Stimulated activated CD8-positive, alpha-beta memory T cell treated with anti-CD3 and anti-CD28 coated beads, Interleukin-15, amount 100 ng/mL, for 1 hour (primary cell): ENCODE data around the gene RASGEF1C.

Experiments used
- DNase-seq: peaks from one replicate; pipeline ENCODE4 v3.0.0-alpha.2; 2020; ENCODE audit warnings: low read depth

RASGEF1C gene

GRCh38 chr5:180119031-180119902 lies 89.7 kb downstream of the RASGEF1C start:
- no peak for DNase-seq

DNA sequence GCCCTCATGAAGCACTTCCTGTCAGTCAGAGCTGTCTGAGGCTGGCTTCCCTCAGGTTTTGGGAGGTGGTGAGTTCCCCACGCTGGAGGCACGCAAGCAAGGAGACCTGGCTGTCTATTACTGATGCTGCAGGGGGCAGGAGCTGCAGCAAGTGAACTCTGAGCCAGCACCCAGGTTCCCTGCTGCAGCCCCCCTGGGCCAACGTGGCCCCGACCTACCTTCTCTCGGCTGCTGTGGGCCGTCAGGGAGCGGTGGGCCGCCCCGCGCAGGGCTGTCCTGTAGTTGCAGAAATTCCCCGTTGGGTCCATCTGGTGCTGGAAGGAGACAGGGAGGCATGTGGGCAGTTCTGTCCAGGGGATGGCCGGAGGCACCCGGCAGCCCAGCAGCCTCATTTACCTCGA lies 90.6 kb downstream of the RASGEF1C start:
- no peak for DNase-seq

- DNase-seq = no peak
Observed at GRCh38 chr5:180117000-180117725, 91.8 kb downstream of the RASGEF1C start.

DNA sequence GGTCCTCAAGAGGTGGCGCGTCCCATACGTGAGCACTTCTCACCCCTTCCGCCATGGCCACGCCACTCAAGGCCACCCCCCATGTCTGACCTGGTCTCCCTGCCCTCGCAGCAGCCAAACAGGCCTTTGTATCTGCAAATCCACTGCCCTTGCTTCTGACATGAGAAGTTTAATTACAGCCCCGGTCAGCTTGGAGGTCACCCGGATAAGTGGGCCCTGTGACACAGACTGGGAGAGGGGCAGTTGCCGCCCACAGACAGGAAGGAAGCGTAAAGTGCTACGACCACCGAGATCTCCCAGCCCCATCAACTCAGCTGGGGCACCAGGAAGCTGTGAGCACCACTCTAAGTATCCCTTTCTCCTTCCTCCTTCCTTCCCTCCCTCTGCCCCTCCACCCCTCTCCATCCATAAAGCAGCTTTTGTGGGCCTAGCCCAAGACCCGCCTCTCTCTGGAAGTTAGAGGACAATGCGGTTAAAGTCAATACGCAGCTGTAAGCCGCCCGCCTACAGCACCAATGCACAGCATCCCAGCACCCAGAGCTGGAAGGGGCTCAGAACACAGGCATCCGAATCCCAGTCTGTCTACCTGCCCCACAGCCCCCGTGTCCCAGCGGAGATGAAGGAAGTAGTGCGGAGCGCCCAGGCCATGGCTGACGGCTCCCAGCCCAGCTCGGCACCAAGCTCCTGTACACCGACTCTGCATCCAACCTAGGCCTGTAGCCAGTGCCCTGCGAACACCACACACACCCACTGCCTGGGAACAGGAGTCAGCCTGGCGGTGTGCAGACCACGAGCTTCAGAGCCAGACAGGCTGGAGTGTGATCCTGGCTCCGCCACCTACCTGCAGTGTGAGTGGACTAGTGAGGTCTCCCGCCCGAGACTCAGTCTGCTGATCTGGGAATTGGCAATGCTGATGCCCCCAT lies 92.7 kb downstream of the RASGEF1C start:
- DNase-seq = no peak

- DNase-seq = no peak
Observed at GRCh38 chr5:180115326-180116076, 93.5 kb downstream of the RASGEF1C start.

DNA sequence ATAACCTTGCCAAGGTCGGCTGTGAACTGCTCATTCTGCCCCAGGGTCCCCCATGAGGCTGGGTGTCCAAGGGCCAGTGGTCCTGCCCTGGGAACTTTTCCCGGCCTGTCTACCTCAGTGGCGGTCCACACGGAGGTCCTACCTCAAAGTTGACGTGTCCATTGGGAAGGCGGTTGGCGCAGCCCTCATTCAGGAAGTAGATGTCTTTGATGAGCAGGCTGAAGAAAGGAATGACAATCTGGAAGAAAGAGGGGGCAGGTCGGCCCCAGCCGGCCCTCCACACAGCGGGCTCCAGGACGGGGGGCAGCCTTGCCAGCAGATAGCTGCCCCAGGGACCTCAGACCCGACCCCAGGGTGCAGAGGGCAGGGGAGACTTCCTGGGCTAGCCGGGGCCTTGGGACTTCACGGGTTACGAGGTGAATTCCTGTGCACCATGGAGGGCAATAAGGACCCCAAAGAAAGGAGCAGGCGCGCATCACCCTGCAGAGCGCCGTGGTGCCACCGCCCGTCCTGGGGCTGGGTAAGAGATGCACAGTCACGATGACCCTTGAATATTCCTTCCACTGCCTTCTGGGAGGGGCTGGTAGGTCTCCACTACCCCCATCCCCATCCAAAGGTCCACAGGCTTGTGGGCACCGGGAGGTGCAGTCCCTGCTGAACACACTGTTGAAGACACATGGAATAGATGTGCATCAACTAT lies 94.6 kb downstream of the RASGEF1C start:
- no peak for DNase-seq

- no peak for DNase-seq
Observed at GRCh38 chr5:180113660-180114303, 95.2 kb downstream of the RASGEF1C start.

DNA sequence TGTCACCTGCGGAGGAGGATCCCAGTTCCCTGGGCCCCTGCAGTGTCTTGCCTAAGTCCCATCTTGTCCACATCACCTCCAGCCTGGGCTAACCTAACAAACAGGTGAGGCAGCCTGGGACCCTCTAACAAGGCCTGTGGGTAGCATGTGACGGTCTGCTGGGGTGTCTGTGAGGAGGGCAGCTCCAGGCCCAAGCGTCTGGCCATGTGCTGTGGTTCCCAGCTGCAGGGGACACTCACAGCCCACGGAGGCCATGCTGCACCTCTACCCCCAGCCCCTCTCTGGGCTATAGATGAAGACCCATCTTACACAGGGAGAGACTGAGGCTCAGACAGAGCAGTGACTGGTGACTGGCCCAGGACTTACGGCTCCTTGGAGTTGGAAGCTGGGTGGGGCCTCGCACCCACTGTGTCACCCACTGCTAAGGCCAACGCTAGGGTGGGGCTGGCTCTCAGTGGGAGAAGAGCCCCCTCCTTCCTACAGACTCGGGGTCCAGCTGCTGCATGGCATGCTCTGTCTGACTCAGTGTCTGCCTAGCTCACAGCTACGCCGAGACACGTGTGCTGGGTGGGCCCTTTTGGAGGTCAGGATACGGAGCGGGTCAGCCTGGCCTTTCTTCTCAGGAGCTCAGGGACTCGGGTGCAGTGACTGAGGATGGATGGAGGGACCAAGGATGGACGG lies 96.7 kb downstream of the RASGEF1C start:
- no peak for DNase-seq

GRCh38 chr5:180111273-180112002 lies 97.6 kb downstream of the RASGEF1C start:
- DNase-seq = no peak

- DNase-seq = no peak
Observed at GRCh38 chr5:180109920-180110319, 99.1 kb downstream of the RASGEF1C start.

GRCh38 chr5:180107005-180107404 lies 102.0 kb downstream of the RASGEF1C start:
- no peak for DNase-seq

DNA sequence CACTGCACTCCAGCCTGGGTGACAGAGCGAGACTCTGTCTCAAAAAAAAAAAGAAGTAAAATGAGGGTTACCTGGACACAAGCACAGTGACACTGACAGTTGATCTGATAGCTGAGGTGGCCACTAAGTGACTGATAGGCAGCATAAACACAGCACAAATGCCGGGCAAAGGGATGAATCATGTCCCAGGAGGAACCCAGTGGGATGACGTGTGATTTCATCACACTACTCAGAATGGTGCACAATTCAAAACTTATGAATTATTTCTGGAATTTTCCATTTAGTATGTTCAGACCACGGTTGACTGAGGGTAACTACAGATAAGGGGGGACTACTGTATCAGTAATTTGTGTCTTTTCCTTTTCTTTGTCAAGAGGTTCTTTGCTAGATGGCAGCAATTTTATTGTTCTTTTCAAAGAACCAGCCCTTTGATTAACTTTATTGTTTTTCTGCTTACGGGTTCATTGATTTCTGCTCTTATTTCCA lies 103.1 kb downstream of the RASGEF1C start:
- DNase-seq = no peak

GRCh38 chr5:180104168-180104530 lies 104.9 kb downstream of the RASGEF1C start:
- DNase-seq = no peak

DNA sequence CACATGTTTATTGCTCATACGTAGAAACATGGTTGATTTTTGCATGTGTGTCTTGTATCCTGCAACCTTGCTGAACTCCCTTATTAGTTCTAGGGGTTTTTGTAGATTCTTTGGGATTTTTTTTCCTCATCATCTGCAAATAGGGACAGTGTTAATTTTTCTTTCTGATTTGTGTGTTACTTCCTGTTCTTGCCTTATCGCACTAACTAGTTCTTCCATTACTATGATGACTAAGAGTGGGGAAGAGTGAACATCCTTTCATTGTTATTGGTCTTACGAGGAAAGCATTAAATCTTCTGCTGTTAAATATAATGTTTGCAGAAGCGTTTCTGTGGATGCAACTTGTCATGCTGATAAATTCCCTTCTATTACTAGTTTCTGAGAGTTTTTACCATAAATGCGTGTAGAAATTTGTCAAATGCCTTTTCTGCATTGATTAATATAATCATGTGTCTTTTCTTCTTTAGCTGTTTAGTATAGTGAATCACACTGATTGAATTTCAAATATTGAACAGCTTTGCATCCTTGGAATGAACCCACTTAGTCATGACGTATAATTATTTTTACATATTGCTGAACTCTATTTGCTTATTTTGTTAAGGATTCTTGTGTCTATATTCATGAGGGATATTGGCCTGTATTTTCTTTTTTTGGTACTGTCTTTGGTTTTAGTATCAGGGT lies 105.4 kb downstream of the RASGEF1C start:
- no peak for DNase-seq

GRCh38 chr5:180102636-180103035 lies 106.4 kb downstream of the RASGEF1C start:
- no peak for DNase-seq

GRCh38 chr5:180101451-180102105 lies 107.4 kb downstream of the RASGEF1C start:
- DNase-seq = no peak

GRCh38 chr5:180100621-180101450 lies 108.2 kb downstream of the RASGEF1C start:
- no peak for DNase-seq
